Measurements from ENCODE around the gene IL19.

GRCh38 chr1:206776229-206776628 lies 5.7 kb downstream of the IL19 start:
- TF ChIP-seq CTCF (IDR thresholded peaks at IDR 0.05) = no peak
- no peak for TF ChIP-seq POLR2A (IDR thresholded peaks at IDR 0.05)

Measured in Peyer's patch (tissue), 4 donors.